Liver (tissue), 9 donors: ENCODE measurements around the gene DSTYK. TPM values are rescaled to one million over a fixed set of nuclear protein-coding genes. Genes with fewer than 3 reads are reported as not detected.

Source experiments
- DNase-seq: peaks from one replicate; pipeline ENCODE4 v3.0.0-alpha.2; 2017; ENCODE audit warnings: low spot score
- H3K27ac ChIP-seq, 2 donors: one replicate each; pipeline ENCODE4 v1.7.0; 2013; ENCODE audit warnings: inconsistent platforms in 2 of 2, low read length in 2 of 2, control low read depth in 1 of 2, low read depth in 1 of 2, mild to moderate bottlenecking in 1 of 2
- H3K27me3 ChIP-seq, 4 donors: one replicate each; pipeline versions ENCODE4 v1.6.1 to v1.7.0; 2013; ENCODE audit warnings: low read length in 3 of 4, inconsistent platforms in 1 of 4, mild to moderate bottlenecking in 1 of 4, moderate library complexity in 1 of 4; ENCODE audit not compliant: control insufficient read depth in 4 of 4, insufficient read depth in 4 of 4
- H3K36me3 ChIP-seq, 4 donors: one replicate each; pipeline versions ENCODE4 v1.6.1 to v1.7.0; 2013; ENCODE audit warnings: low read length in 3 of 4, mild to moderate bottlenecking in 3 of 4, low read depth in 1 of 4, moderate library complexity in 1 of 4; ENCODE audit not compliant: control insufficient read depth in 4 of 4, insufficient read depth in 3 of 4
- H3K4me1 ChIP-seq, 4 donors: one replicate each; pipeline versions ENCODE4 v1.6.1 to v1.7.0; 2013; ENCODE audit warnings: low read length in 3 of 4, mild to moderate bottlenecking in 3 of 4, moderate library complexity in 1 of 4; ENCODE audit not compliant: control insufficient read depth in 4 of 4, insufficient read depth in 4 of 4
- H3K4me3 ChIP-seq, 3 donors: one replicate each; pipeline versions ENCODE4 v1.6.1 to v1.7.0; 2013; ENCODE audit warnings: low read length in 3 of 3, control low read depth in 1 of 3, low read depth in 1 of 3, mild to moderate bottlenecking in 1 of 3
- H3K9ac ChIP-seq, 2 donors: one replicate each; pipeline ENCODE4 v1.7.0; 2013; ENCODE audit warnings: low read length in 2 of 2, mild to moderate bottlenecking in 2 of 2, moderate library complexity in 2 of 2, control low read depth in 1 of 2, low read depth in 1 of 2
- H3K9me3 ChIP-seq, 4 donors: one replicate each; pipeline versions ENCODE4 v1.6.1 to v1.7.0; 2013; ENCODE audit warnings: low read length in 3 of 4; ENCODE audit not compliant: control insufficient read depth in 4 of 4
- CTCF ChIP-seq: fragments of 150-350 bp; IDR thresholded peaks from 2 replicates; pipeline ENCODE4 v1.5.1; 2017; ENCODE audit warnings: improper control_type of control experiment, low read depth, low read length; ENCODE audit not compliant: missing input control
- EGR1 ChIP-seq, 2 donors: IDR thresholded peaks; 2 replicates each; pipeline ENCODE4 v1.6.1; 2016 to 2018; ENCODE audit warnings: antibody characterized with exemption in 2 of 2, low read depth in 2 of 2
- FOXA1 ChIP-seq: IDR thresholded peaks from 2 replicates; pipeline ENCODE4 v1.6.1; 2016; ENCODE audit warnings: antibody characterized with exemption
- FOXA2 ChIP-seq: IDR thresholded peaks from 2 replicates; pipeline ENCODE4 v1.6.1; 2016; ENCODE audit warnings: antibody characterized with exemption
- GABPA ChIP-seq, 2 donors: IDR thresholded peaks in 1 of 2; conservative IDR thresholded peaks in 1 of 2; 2 replicates each; pipeline ENCODE4 v1.6.1; 2016; ENCODE audit warnings: antibody characterized with exemption in 2 of 2, mild to moderate bottlenecking in 1 of 2, moderate library complexity in 1 of 2
- HNF4A ChIP-seq, 2 donors: conservative IDR thresholded peaks; 2 replicates each; pipeline ENCODE4 v1.6.1; 2016; ENCODE audit warnings: antibody characterized with exemption in 2 of 2, mild to moderate bottlenecking in 2 of 2
- HNF4G ChIP-seq: IDR thresholded peaks from 2 replicates; pipeline ENCODE4 v1.6.1; 2016; ENCODE audit warnings: antibody characterized with exemption
- JUND ChIP-seq, 2 donors: IDR thresholded peaks; 2 replicates each; pipeline ENCODE4 v1.6.1; 2016; ENCODE audit warnings: antibody characterized with exemption in 2 of 2
- MAX ChIP-seq: IDR thresholded peaks from 2 replicates; pipeline ENCODE4 v1.6.1; 2016; ENCODE audit warnings: antibody characterized with exemption
- NR2F2 ChIP-seq: IDR thresholded peaks from 2 replicates; pipeline ENCODE4 v1.6.1; 2016; ENCODE audit warnings: antibody characterized with exemption
- RAD21 ChIP-seq, 2 donors: IDR thresholded peaks; 2 replicates each; pipeline ENCODE4 v1.6.1; 2016; ENCODE audit warnings: antibody characterized with exemption in 2 of 2, mild to moderate bottlenecking in 2 of 2
- SP1 ChIP-seq: IDR thresholded peaks from 2 replicates; pipeline ENCODE4 v1.6.1; 2018; ENCODE audit warnings: antibody characterized with exemption, mild to moderate bottlenecking
- TAF1 ChIP-seq: conservative IDR thresholded peaks from 2 replicates; pipeline ENCODE4 v1.6.1; 2016; ENCODE audit warnings: antibody characterized with exemption, mild to moderate bottlenecking
- YY1 ChIP-seq: IDR thresholded peaks from 2 replicates; pipeline ENCODE4 v1.6.1; 2016; ENCODE audit warnings: antibody characterized with exemption, mild to moderate bottlenecking
- ZBTB33 ChIP-seq: IDR thresholded peaks from 2 replicates; pipeline ENCODE4 v1.6.1; 2016; ENCODE audit warnings: antibody characterized with exemption
- WGBS: extraction: QIAGEN DNeasy Blood & Tissue Kit; methylation state at CpG from one replicate; pipeline ENCODE4 v1.1.7; 2013; 5-methylcytosine and 5-hydroxymethylcytosine counted together
- polyA plus RNA-seq, 2 donors: library from polyadenylated mRNA; stranded (reverse) in 1 of 2; unstranded in 1 of 2; fragments of 200-250 nt in 1 of 2; fragments of >200 nt in 1 of 2; fragmentation: Nextera tagmentation in 1 of 2; extraction: Ambion mirVana in 1 of 2; gene quantifications; one replicate each; pipeline versions ENCODE4 v1.2.1 to v1.2.3, GENCODE V29; 2013 to 2015
- total RNA-seq, 2 donors: library from RNA; depleted of rRNA; stranded (reverse); fragments of >200 nt; gene quantifications; one replicate each; pipeline ENCODE4 v1.2.3, GENCODE V29; 2014
- TF ChIP-seq, protein P1 (sequence below): IDR thresholded peaks from 2 replicates; pipeline ENCODE4 v1.6.1; 2016; ENCODE audit warnings: antibody characterized with exemption
- TF ChIP-seq, protein P2 (sequence below): IDR thresholded peaks from 2 replicates; pipeline ENCODE4 v1.6.1; 2016; ENCODE audit warnings: antibody characterized with exemption, mild to moderate bottlenecking
- donor health status: healthy.
- donor health status: healthy.
- donor health status: healthy.
- donor health status: healthy.
- donor health status: healthy.

DSTYK gene
- total and polyA plus RNA-seq, 4 donors = 1.5 to 9.9 (median 3.0) TPM

GRCh38 chr1:205141236-205142101 lies 70.0 kb downstream of the DSTYK start:
- 17% methylated on average over 12 of the region's 12 CpGs for WGBS
- Histone ChIP-seq H3K4me3 (peak overlapping the region in 1 of 3 donors; percentile 10), H3K9ac (no peak overlapping the region), H3K36me3 (no peaks in the 10 kb centered on the region), H3K9me3 (no peaks in the 10 kb centered on the region), H3K4me1 (peaks cover 4 to 14% (median 8%) of the 10 kb centered on the region in 4 donors), H3K27me3 (no peaks in the 10 kb centered on the region), H3K27ac (no peak overlapping the region)
- peak; percentile 82 for DNase-seq
- TF ChIP-seq NR2F2 (no peak), CTCF (peak; percentile 79), RAD21 (IDR thresholded peaks at IDR 0.05) (peak; percentile 77 to 84), YY1 (peak; percentile 17), EGR1 (IDR thresholded peaks at IDR 0.05; ENCODE audit: low read depth in 2 of 2) (no peak), TAF1 (no peak)

DNA sequence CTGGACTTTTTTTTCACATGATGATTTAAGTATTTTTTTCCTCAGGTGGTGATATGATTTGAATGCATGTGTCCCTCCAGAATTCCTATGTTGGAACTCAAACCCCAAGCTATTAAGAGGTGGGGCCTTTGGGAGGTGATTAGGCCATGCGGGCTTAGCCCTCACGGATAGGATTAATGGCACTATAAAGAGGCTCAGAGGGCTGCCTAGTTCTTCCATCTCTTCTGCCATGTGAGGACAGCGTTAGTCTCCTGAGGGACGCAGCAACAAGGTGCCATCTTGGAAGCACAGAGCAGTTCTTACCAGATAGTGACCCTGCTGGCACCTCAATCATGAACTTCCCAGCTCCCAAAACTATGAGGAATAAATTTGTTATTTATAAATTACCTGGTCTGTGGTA lies 71.4 kb downstream of the DSTYK start:
- H3K36me3 ChIP-seq = no peaks in the 10 kb centered on the region
- H3K27ac ChIP-seq = no peak overlapping the region
- no peak for DNase-seq
- H3K4me1 ChIP-seq = peaks cover 4 to 14% (median 8%) of the 10 kb centered on the region in 4 donors
- WGBS = 94% methylated on average over 4 of the region's 4 CpGs
- TF ChIP-seq SP1 (no peak), EGR1 (IDR thresholded peaks at IDR 0.05; ENCODE audit: low read depth in 2 of 2) (no peak), HNF4A (conservative IDR thresholded peaks at IDR 0.05) (no peak), JUND (IDR thresholded peaks at IDR 0.05) (no peak), MAX (no peak), RAD21 (IDR thresholded peaks at IDR 0.05) (no peak), GABPA (IDR thresholded peaks at IDR 0.05 in 1 of 2, conservative IDR thresholded peaks at IDR 0.05 in 1 of 2) (no peak), FOXA1 (no peak), YY1 (no peak), TAF1 (no peak), CTCF (no peak), NR2F2 (no peak), FOXA2 (no peak), ZBTB33 (no peak), HNF4G (no peak)
- TF ChIP-seq, protein P1, sequence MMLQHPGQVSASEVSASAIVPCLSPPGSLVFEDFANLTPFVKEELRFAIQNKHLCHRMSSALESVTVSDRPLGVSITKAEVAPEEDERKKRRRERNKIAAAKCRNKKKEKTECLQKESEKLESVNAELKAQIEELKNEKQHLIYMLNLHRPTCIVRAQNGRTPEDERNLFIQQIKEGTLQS = no peak
- TF ChIP-seq, protein P2, sequence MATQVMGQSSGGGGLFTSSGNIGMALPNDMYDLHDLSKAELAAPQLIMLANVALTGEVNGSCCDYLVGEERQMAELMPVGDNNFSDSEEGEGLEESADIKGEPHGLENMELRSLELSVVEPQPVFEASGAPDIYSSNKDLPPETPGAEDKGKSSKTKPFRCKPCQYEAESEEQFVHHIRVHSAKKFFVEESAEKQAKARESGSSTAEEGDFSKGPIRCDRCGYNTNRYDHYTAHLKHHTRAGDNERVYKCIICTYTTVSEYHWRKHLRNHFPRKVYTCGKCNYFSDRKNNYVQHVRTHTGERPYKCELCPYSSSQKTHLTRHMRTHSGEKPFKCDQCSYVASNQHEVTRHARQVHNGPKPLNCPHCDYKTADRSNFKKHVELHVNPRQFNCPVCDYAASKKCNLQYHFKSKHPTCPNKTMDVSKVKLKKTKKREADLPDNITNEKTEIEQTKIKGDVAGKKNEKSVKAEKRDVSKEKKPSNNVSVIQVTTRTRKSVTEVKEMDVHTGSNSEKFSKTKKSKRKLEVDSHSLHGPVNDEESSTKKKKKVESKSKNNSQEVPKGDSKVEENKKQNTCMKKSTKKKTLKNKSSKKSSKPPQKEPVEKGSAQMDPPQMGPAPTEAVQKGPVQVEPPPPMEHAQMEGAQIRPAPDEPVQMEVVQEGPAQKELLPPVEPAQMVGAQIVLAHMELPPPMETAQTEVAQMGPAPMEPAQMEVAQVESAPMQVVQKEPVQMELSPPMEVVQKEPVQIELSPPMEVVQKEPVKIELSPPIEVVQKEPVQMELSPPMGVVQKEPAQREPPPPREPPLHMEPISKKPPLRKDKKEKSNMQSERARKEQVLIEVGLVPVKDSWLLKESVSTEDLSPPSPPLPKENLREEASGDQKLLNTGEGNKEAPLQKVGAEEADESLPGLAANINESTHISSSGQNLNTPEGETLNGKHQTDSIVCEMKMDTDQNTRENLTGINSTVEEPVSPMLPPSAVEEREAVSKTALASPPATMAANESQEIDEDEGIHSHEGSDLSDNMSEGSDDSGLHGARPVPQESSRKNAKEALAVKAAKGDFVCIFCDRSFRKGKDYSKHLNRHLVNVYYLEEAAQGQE = no peak
- H3K27me3 ChIP-seq = no peaks in the 10 kb centered on the region
- no peak overlapping the region for H3K4me3 ChIP-seq
- no peaks in the 10 kb centered on the region for H3K9me3 ChIP-seq
- H3K9ac ChIP-seq = no peak overlapping the region
